ENCODE data around the gene MEIOB.

DNA sequence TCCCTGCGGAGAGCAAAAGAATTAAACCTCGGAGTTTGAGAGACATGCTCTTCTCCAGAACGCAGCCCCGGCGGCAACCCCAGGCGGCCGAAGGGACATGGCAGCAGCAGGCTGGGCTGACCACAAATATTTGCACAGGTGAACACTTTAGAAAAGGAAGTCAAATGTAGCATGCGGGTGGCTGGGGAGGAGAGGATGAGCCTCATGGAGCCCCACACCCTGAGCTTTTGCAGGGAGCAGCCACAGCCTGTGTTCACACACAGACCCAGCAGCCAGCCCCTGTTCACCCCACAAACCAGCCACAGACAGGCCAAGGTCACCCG, 28.4 kb upstream of the MEIOB start:
- TF ChIP-seq POLR2AphosphoS5 (IDR thresholded peaks at IDR 0.05) (no peak), POLR2A (IDR thresholded peaks at IDR 0.05) (no peak)
